SKM-1 (cell line): ENCODE results near the gene MMP23B.

Experiments
- DNase-seq: peaks from one replicate; lab custom pipeline; 2025; ENCODE audit not compliant: unreplicated experiment; lab: John Stamatoyannopoulos, UW

MMP23B gene

GRCh38 chr1:1602304-1602967 lies 29.5 kb upstream of the MMP23B start:
- DNase-seq = no peak

GRCh38 chr1:1602968-1603506 lies 28.9 kb upstream of the MMP23B start:
- DNase-seq = no peak

- no peak for DNase-seq
These were observed 28.2 kb upstream of the MMP23B start for GRCh38 chr1:1603671-1604373.

GRCh38 chr1:1604374-1605033 lies 27.5 kb upstream of the MMP23B start:
- no peak for DNase-seq

GRCh38 chr1:1605034-1605591 lies 26.9 kb upstream of the MMP23B start:
- DNase-seq = no peak

- no peak for DNase-seq
These were observed 26.2 kb upstream of the MMP23B start for GRCh38 chr1:1605724-1606123.

- no peak for DNase-seq
These were observed 25.7 kb upstream of the MMP23B start for GRCh38 chr1:1606232-1606631.

GRCh38 chr1:1609822-1610485 lies 22.0 kb upstream of the MMP23B start:
- no peak for DNase-seq

- no peak for DNase-seq
These were observed 21.2 kb upstream of the MMP23B start for GRCh38 chr1:1610796-1611195.

- no peak for DNase-seq
These were observed 19.9 kb upstream of the MMP23B start for GRCh38 chr1:1612104-1612400.

- no peak for DNase-seq
These were observed 18.4 kb upstream of the MMP23B start for GRCh38 chr1:1613509-1614082.

- peak; percentile 50 for DNase-seq
These were observed 17.6 kb upstream of the MMP23B start for GRCh38 chr1:1614204-1614953.

- no peak for DNase-seq
These were observed 17.1 kb upstream of the MMP23B start for GRCh38 chr1:1614954-1615255.

- peak; percentile 93 for DNase-seq
These were observed 16.5 kb upstream of the MMP23B start, which contains the start of gene MIB2 for GRCh38 chr1:1615256-1616044. Gene MIB2 (plus strand): TSS chr1:1615500. CDS start chr1:1623453, 7,953 bp downstream.

- DNase-seq = no peak
These were observed 15.8 kb upstream of the MMP23B start for GRCh38 chr1:1616045-1616790.

- no peak for DNase-seq
These were observed 15.1 kb upstream of the MMP23B start for GRCh38 chr1:1616838-1617237.

- DNase-seq = no peak
These were observed 14.5 kb upstream of the MMP23B start for GRCh38 chr1:1617516-1617915.

- no peak for DNase-seq
These were observed 14.0 kb upstream of the MMP23B start for GRCh38 chr1:1617925-1618324.
